H1 (cell line): Measurements from ENCODE around the gene PARD6A. TPM values are rescaled to one million over a fixed set of nuclear protein-coding genes. Genes with fewer than 3 reads are reported as not detected.
A peak's percentile ranks its signal among the peaks of the same experiment; 100 is the strongest.

ENCODE experiments used
- ASH2L ChIP-seq: fragments of 200-600, 300-600 bp; sonication (generic); IDR thresholded peaks from one replicate; pipeline ENCODE4 v1.7.1; 2017; ENCODE audit warnings: low read length
- ATF2 ChIP-seq: IDR thresholded peaks from 2 replicates; pipeline ENCODE4 v1.6.1; 2012; ENCODE audit warnings: low read length, inconsistent platforms
- CBX8 ChIP-seq: fragments of 300-800, 300-1000 bp; sonication (generic); IDR thresholded peaks from 2 replicates; pipeline ENCODE4 v1.7.1; 2016; ENCODE audit warnings: low read depth, low read length, borderline replicate concordance
- CTCF ChIP-seq, 3 experiments: IDR thresholded peaks; 1 replicate in 2 of 3; 2 replicates in 1 of 3; pipeline versions ENCODE4 v1.5.1 to v1.6.1; 2011; ENCODE audit warnings: low read length in 3 of 3, mild to moderate bottlenecking in 3 of 3, inconsistent platforms in 2 of 3, low read depth in 1 of 3, moderate library complexity in 1 of 3; ENCODE audit not compliant: insufficient read depth in 1 of 3; ENCODE audit errors: control extremely low read depth in 1 of 3
- E2F6 ChIP-seq: IDR thresholded peaks from 2 replicates; pipeline ENCODE4 v1.6.1; 2012; ENCODE audit warnings: inconsistent platforms
- JUN ChIP-seq: IDR thresholded peaks from 2 replicates; pipeline ENCODE4 v1.6.1; 2011; ENCODE audit warnings: low read depth, mild to moderate bottlenecking, improper control_type of control experiment, low read length
- KDM5A ChIP-seq: fragments of 200-600 bp; IDR thresholded peaks from 2 replicates; pipeline ENCODE4 v1.7.1; 2012; ENCODE audit warnings: mild to moderate bottlenecking, low read length, inconsistent platforms, mixed read lengths
- NANOG ChIP-seq: IDR thresholded peaks from 2 replicates; pipeline ENCODE4 v1.6.1; 2011; ENCODE audit warnings: low read length, low read depth, mild to moderate bottlenecking, inconsistent platforms; ENCODE audit not compliant: insufficient read depth, poor library complexity, severe bottlenecking
- NRF1 ChIP-seq: IDR thresholded peaks from 2 replicates; pipeline ENCODE4 v1.6.1; 2011; ENCODE audit warnings: mild to moderate bottlenecking, low read depth, low read length, improper control_type of control experiment
- RAD21 ChIP-seq, 2 experiments: IDR thresholded peaks in 1 of 2; conservative IDR thresholded peaks in 1 of 2; 2 replicates each; pipeline ENCODE4 v1.6.1; 2011; ENCODE audit warnings: low read depth in 2 of 2, low read length in 2 of 2, improper control_type of control experiment in 1 of 2, inconsistent platforms in 1 of 2, mild to moderate bottlenecking in 1 of 2, moderate library complexity in 1 of 2
- RBBP5 ChIP-seq: IDR thresholded peaks from 2 replicates; pipeline ENCODE4 v1.7.1; 2012; ENCODE audit warnings: low read depth, mild to moderate bottlenecking, inconsistent platforms, low read length, moderate library complexity, borderline replicate concordance
- RNF2 ChIP-seq: fragments of 200-900, 300-1000 bp; sonication (generic); IDR thresholded peaks from 2 replicates; pipeline ENCODE4 v1.7.1; 2016; ENCODE audit warnings: borderline replicate concordance, low read depth, mild to moderate bottlenecking, antibody characterized with exemption, low read length; ENCODE audit not compliant: poor library complexity, severe bottlenecking; ENCODE audit errors: missing control alignments
- SIX5 ChIP-seq: IDR thresholded peaks from 2 replicates; pipeline ENCODE4 v1.6.1; 2011; ENCODE audit warnings: mild to moderate bottlenecking, low read depth, low read length
- SP4 ChIP-seq: IDR thresholded peaks from 2 replicates; pipeline ENCODE4 v1.6.1; 2012; ENCODE audit warnings: low read length, inconsistent platforms
- TAF7 ChIP-seq: optimal IDR thresholded peaks from 2 replicates; pipeline ENCODE3; 2011; ENCODE audit warnings: low read depth, mild to moderate bottlenecking, inconsistent platforms, low read length, moderate library complexity, borderline replicate concordance
- TEAD4 ChIP-seq: IDR thresholded peaks from 2 replicates; pipeline ENCODE4 v1.6.1; 2012; ENCODE audit warnings: low read depth, low read length, inconsistent platforms, mixed read lengths
- ZNF274 ChIP-seq: IDR thresholded peaks from 2 replicates; pipeline ENCODE4 v1.7.0; 2012; ENCODE audit warnings: low read length, borderline replicate concordance; ENCODE audit errors: extremely low read depth
- polyA plus RNA-seq, 7 experiments: library from polyadenylated mRNA; depleted of rRNA in 3 of 7; stranded (reverse) in 5 of 7; unstranded in 2 of 7; fragments of >200 nt in 5 of 7; fragments of 200-250 nt in 2 of 7; gene quantifications; 1 replicate in 5 of 7; 2 replicates in 1 of 7; 4 replicates in 1 of 7; pipeline versions ENCODE4 v1.2.1 to v1.2.3, GENCODE V29; 2011 to 2013; ENCODE audit warnings: missing spikeins in 2 of 7, mixed read lengths in 2 of 7
- total RNA-seq: library from RNA; stranded (reverse); fragmentation: NEBNext Ultra II Directional; extraction: Animal tissue kit (Norgen Biotek cat#: 25700); gene quantifications from 2 replicates; pipeline ENCODE4 v1.2.1, GENCODE V29; 2021

PARD6A gene
- total and polyA plus RNA-seq, 2 of the 8 experiments (the other 6 are each of a cell fraction or from before 2014, with no cell fraction given): 15.1 to 21.8 TPM

DNA sequence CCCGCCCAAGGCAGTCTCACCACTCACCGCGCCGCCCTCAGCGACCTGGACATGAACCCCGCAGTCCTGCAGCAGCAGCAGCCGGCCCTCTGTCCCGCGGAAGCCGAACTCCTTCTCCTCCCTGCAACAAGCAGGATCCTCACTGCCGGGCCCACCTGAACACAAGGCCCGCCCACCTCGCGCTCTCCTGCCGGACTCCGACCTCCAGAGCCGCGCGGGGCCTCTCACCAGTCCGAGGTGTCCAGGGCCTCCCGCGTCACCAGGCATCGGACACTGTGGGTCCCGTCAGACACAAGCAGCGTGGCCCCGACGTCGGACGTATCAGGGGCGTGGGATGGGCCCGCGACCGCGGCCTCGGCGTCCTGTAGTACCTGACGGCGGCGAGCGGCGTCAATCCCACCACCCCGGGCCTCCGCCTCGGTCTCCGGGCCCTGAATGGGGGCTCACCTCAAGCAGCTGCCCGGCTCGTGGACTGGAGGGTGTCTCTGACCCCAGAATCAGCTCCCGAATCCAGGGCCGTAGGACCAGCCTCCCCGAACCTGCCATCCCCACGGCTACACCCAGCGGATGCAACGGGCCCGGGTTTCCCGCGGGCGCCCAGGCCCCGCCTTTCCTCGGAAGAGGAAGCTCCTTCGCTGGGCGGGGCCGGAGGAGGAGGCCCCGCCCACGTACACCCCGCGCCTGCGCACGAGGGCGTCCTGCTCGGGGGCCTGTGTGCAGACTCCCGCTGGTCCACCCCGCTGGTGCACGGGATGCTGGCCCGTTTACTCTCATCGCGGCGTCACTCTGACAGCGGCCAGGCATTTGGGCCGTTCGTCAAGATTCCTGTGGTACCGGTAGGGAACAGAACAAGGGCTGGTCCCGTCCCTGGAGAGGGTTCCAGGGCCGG is 841 bp upstream of the PARD6A start, which contains the start of gene ACD (continued):
- no peak for TF ChIP-seq ZNF274
- TF ChIP-seq RNF2: no peak
- TF ChIP-seq ATF2: no peak
- TF ChIP-seq CBX8: no peak
- TF ChIP-seq RAD21 (IDR thresholded peaks at IDR 0.05 in 1 of 2, conservative IDR thresholded peaks at IDR 0.05 in 1 of 2; ENCODE audit: low read depth in 2 of 2, low read length in 2 of 2): no peak
- peak; percentile 95 for TF ChIP-seq NRF1
- TF ChIP-seq KDM5A: no peak
- no peak for TF ChIP-seq NANOG
- TF ChIP-seq JUN: no peak
- TF ChIP-seq TAF7: no peak
- no peak for TF ChIP-seq CTCF (IDR thresholded peaks at IDR 0.05; ENCODE audit: control extremely low read depth in 1 of 3, insufficient read depth in 1 of 3, low read depth in 1 of 3, low read length in 3 of 3)
- no peak for TF ChIP-seq SIX5
- no peak; the same call in 1 of the 2 replicates for TF ChIP-seq SP4
- peak; percentile 51; the same call in 1 of the 2 replicates for TF ChIP-seq E2F6
- TF ChIP-seq RBBP5: no peak; the same call in 1 of the 2 replicates
- TF ChIP-seq ASH2L: peak; percentile 23
- TF ChIP-seq TEAD4: no peak
